CD4-positive, alpha-beta T cell (primary cell): ENCODE data around the gene RGS12. TPM values are rescaled to one million over a fixed set of nuclear protein-coding genes. Genes with fewer than 3 reads are reported as not detected.

Experiments used
- ATAC-seq: fragments of 200-7000 bp; cut with Tn5 transposase; one replicate; pipeline ENCODE4 v1.10.0; 2022; ENCODE audit warnings: mild to moderate bottlenecking; ENCODE audit not compliant: poor library complexity
- CTCF ChIA-PET: fragments of 350-600 bp; sonication (Branson Sonifier 250); formaldehyde crosslinking; loops from one replicate; lab custom pipeline; 2021; ENCODE audit warnings: antibody characterized with exemption, inconsistent platforms; lab: Charles Lee
- POLR2A ChIA-PET: fragments of 350-600 bp; sonication (Branson Sonifier 250); formaldehyde crosslinking; loops from one replicate; lab custom pipeline; 2021; ENCODE audit warnings: antibody characterized with exemption, inconsistent platforms; lab: Charles Lee
- DNase-seq, 14 experiments: peaks; one replicate each; pipeline ENCODE4 v3.0.0-alpha.2; 2013 to 2020; ENCODE audit warnings: mixed read lengths in 2 of 14
- H3K27ac ChIP-seq, 2 donors: one replicate each; pipeline versions ENCODE4 v1.5.1 to v1.7.0; 2013; ENCODE audit warnings: low read length in 2 of 2, low read depth in 1 of 2, mild to moderate bottlenecking in 1 of 2
- H3K27me3 ChIP-seq, 2 experiments: 1 replicate in 1 of 2; 2 replicates in 1 of 2; pipeline versions ENCODE4 v1.6.1 to v1.7.0; 2013; ENCODE audit warnings: low read length in 2 of 2, control low read depth in 1 of 2, mild to moderate bottlenecking in 1 of 2, moderate library complexity in 1 of 2; ENCODE audit not compliant: insufficient read depth in 2 of 2, control insufficient read depth in 1 of 2
- H3K36me3 ChIP-seq: one replicate; pipeline ENCODE4 v1.6.1; 2013; ENCODE audit warnings: low read length, control low read depth; ENCODE audit not compliant: insufficient read depth
- H3K4me1 ChIP-seq: one replicate; pipeline ENCODE4 v1.6.1; 2013; ENCODE audit warnings: low read length, control low read depth; ENCODE audit not compliant: insufficient read depth
- H3K4me3 ChIP-seq: one replicate; pipeline ENCODE4 v1.5.1; 2013; ENCODE audit warnings: mild to moderate bottlenecking, low read length, moderate library complexity
- H3K9me3 ChIP-seq, 2 experiments: 1 replicate in 1 of 2; 2 replicates in 1 of 2; pipeline versions ENCODE4 v1.6.1 to v1.7.0; 2013; ENCODE audit warnings: low read length in 2 of 2, mild to moderate bottlenecking in 2 of 2, control low read depth in 1 of 2, moderate library complexity in 1 of 2; ENCODE audit not compliant: control insufficient read depth in 1 of 2, insufficient read depth in 1 of 2
- H3K27ac Mint-ChIP-seq: one replicate; pipeline ENCODE4 v1.8.0; 2020; ENCODE audit warnings: mixed read lengths
- H3K27me3 Mint-ChIP-seq: one replicate; pipeline ENCODE4 v1.8.0; 2021; ENCODE audit warnings: mixed read lengths
- H3K36me3 Mint-ChIP-seq: one replicate; pipeline ENCODE4 v1.8.0; 2021; ENCODE audit warnings: low read depth, mixed read lengths
- H3K4me1 Mint-ChIP-seq: one replicate; pipeline ENCODE4 v1.8.0; 2021; ENCODE audit warnings: low read depth, mixed read lengths
- H3K4me3 Mint-ChIP-seq: one replicate; pipeline ENCODE4 v1.8.0; 2020; ENCODE audit warnings: mild to moderate bottlenecking, mixed read lengths
- H3K9me3 Mint-ChIP-seq: one replicate; pipeline ENCODE4 v1.8.0; 2020; ENCODE audit warnings: mixed read lengths
- CTCF ChIP-seq: fragments of 200-600 bp; IDR thresholded peaks from one replicate; pipeline ENCODE4 v1.8.0; 2022; ENCODE audit warnings: antibody characterized with exemption, mild to moderate bottlenecking
- intact Hi-C, 2 experiments: fragments of 100-400 bp; cut with DNase I in 1 of 2; cut with micrococcal nuclease in 1 of 2; formaldehyde crosslinking; loops; one replicate each; pipeline versions ENCODE4 v1.15.1 to v1.9.0; 2023 to 2025; cut with DNase I, micrococcal nuclease
- total RNA-seq, 174 experiments: library from RNA in 2 of 174; stranded (reverse) in 2 of 174; gene quantifications; one replicate each; pipeline ENCODE4 v1.2.3 and lab custom pipeline; 2021 to 2026

RGS12 gene
- total RNA-seq, 2 experiments from 2014 or later, result 14.1 to 16.9 TPM

GRCh38 chr4:3290476-3290875, 2.3 kb upstream of the RGS12 start:
- peaks cover 28% of the 10 kb centered on the region for H3K27me3 Mint-ChIP-seq
- peak overlapping the region; percentile 20 for H3K27ac Mint-ChIP-seq

DNA sequence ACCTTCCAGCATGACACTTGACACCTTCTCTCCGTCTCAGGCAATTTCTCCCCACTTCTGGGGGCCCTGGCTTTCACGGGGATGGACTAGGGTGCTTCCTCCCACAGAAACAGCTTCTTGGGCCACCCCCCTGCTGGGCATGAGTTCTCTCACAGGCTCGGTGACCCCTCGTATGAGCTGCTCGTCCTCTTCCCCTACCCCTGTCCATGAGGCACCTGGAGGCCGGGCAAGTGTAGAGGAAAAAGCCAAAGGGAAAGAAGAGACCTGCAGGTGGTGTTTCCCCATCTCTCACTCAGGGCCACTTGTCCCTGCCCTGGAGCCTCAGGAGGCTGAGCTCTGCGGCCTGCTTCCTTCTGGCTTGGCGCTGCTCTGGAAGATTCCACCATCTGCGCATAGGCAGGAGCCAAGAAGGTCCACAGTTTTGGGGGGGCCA, 1.9 kb upstream of the RGS12 start:
- Histone ChIP-seq H3K36me3 (no peaks in the 10 kb centered on the region), H3K4me3 (no peak overlapping the region), H3K9me3 (no peaks in the 10 kb centered on the region), H3K27me3 (peaks cover 7 to 21% of the 10 kb centered on the region in 2 experiments), H3K27ac (no peak overlapping the region), H3K4me1 (peaks cover 37% of the 10 kb centered on the region)
- H3K27me3 Mint-ChIP-seq, result peaks cover 25% of the 10 kb centered on the region
- H3K9me3 Mint-ChIP-seq, result no peaks in the 10 kb centered on the region
- ATAC-seq (no peak), DNase-seq (peak in 1 of 14 experiments; percentile 16)
- intact Hi-C loops, result loop anchor here in 1 of 2 experiments (5.0 to 10.0 kb wide), 4 partner anchors 89 to 664 kb away; partner anchors contain the start of genes GRK4, HTT, HTT-AS and NOP14
- POLR2A ChIA-PET, result no interaction called here
- CTCF ChIA-PET, result interaction anchor here (1.3 kb wide), 1 partner anchor 55 kb away, joined by 3 read pairs; no protein-coding TSS in a partner anchor
- H3K27ac Mint-ChIP-seq, result no peak overlapping the region
- no peak for TF ChIP-seq CTCF
- peaks cover 5% of the 10 kb centered on the region for H3K36me3 Mint-ChIP-seq
- peaks cover 34% of the 10 kb centered on the region for H3K4me1 Mint-ChIP-seq
- H3K4me3 Mint-ChIP-seq, result peak overlapping the region; percentile 73

More at GRCh38 chr4:3290476-3290875, 2.3 kb upstream of the RGS12 start:
- H3K4me1 Mint-ChIP-seq, result peaks cover 30% of the 10 kb centered on the region
- CTCF ChIA-PET, result no interaction called here
- H3K4me3 Mint-ChIP-seq, result peak overlapping the region; percentile 73
- DNase-seq, result no peak
- intact Hi-C loops, result loop anchor here in 1 of 2 experiments (5.0 to 10.0 kb wide), 4 partner anchors 88 to 664 kb away; partner anchors contain the start of genes GRK4, HTT, HTT-AS and NOP14
- no peaks in the 10 kb centered on the region for H3K36me3 ChIP-seq
- peaks cover 39% of the 10 kb centered on the region for H3K4me1 ChIP-seq
- TF ChIP-seq CTCF, result no peak
- H3K27ac ChIP-seq, result no peak overlapping the region
- peaks cover 11 to 24% of the 10 kb centered on the region in 2 experiments for H3K27me3 ChIP-seq
- H3K9me3 Mint-ChIP-seq, result no peaks in the 10 kb centered on the region
- H3K9me3 ChIP-seq, result no peaks in the 10 kb centered on the region
- POLR2A ChIA-PET, result no interaction called here
- H3K4me3 ChIP-seq, result no peak overlapping the region
- peaks cover 5% of the 10 kb centered on the region for H3K36me3 Mint-ChIP-seq
- no peak for ATAC-seq

GRCh38 chr4:3291411-3291968, 1.3 kb upstream of the RGS12 start:
- H3K27me3 ChIP-seq, result peaks cover 7 to 15% of the 10 kb centered on the region in 2 experiments
- no peaks in the 10 kb centered on the region for H3K36me3 ChIP-seq
- intact Hi-C loops, result loop anchor here in 1 of 2 experiments (5.0 to 10.0 kb wide), 4 partner anchors 89 to 663 kb away; partner anchors contain the start of genes GRK4, HTT, HTT-AS and NOP14
- Mint-ChIP-seq H3K9me3 (no peaks in the 10 kb centered on the region), H3K36me3 (peaks cover 5% of the 10 kb centered on the region), H3K4me3 (peak overlapping the region; percentile 95), H3K27ac (peak overlapping the region; percentile 74), H3K27me3 (peaks cover 21% of the 10 kb centered on the region), H3K4me1 (peaks cover 40% of the 10 kb centered on the region)
- no peak for ATAC-seq
- peaks cover 31% of the 10 kb centered on the region for H3K4me1 ChIP-seq
- no peak overlapping the region for H3K27ac ChIP-seq
- CTCF ChIA-PET, result interaction anchor here (1.1 to 1.3 kb wide), 2 partner anchors 11 to 55 kb away, joined by 3 read pairs; no protein-coding TSS in a partner anchor
- POLR2A ChIA-PET, result interaction anchor here (1.3 kb wide), 1 partner anchor 95 kb away, joined by 3 read pairs; no protein-coding TSS in a partner anchor
- peak overlapping the region; percentile 79 for H3K4me3 ChIP-seq
- peak in 1 of 14 experiments; percentile 24 for DNase-seq
- no peak for TF ChIP-seq CTCF
- no peaks in the 10 kb centered on the region for H3K9me3 ChIP-seq
